ENCODE results near the gene KIF1A.
"Not testable (repeated sequence)": the region's sequence is repeated elsewhere in the genome, so short reads cannot be mapped to it uniquely, and the experiment has no call there.

KIF1A gene

GRCh38 chr2:240787521-240788472, 32.2 kb downstream of the KIF1A start:
- DNase-seq (ENCODE audit: low read depth) = no peak

- no peak for DNase-seq (ENCODE audit: low read depth)
Measured at GRCh38 chr2:240786871-240787311, 33.1 kb downstream of the KIF1A start.

GRCh38 chr2:240786355-240786841, 33.6 kb downstream of the KIF1A start:
- no peak for DNase-seq (ENCODE audit: low read depth)

DNA sequence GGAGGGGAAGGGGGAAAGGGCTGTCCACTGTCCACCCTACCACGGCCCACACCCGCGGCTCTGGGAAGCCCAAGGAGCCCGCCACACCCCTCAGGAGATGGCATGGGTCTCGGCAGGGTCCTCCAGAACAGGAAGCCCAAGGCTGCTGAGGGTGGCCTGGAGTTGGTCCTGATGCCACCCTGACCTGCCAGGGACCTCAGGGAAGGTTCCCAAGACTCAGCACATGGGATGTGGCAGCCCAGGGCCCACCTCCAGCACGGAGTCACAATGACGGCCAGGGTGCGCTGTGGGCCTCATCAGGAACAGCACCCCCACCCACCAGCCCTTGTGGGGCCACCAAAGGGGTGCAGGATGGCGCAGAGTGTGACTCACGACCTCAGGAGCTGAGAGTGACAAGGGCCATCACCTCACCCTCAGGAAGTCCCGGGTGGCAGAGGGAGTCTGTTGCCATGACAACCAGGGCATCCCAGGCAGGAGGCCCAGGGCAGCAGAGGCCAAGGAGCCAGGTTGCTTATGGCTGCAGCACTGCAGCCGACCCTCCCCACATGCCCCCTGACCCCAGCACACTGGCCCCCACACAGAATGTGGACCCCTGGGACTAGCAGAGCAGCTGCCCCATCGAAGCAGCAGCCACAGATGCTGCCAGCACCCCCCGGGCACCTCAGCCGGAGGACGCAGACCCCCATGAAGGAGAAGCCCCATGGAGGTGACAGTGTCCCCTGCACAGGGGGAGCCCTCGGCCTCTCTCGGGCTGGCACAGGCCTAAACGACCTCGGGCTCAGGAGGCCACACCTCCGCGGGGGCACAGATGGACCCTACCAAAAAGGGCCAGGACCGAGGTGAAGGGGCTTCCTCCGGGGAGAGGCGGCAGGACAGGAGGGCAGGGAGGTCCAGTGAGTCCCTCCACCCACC, 34.3 kb downstream of the KIF1A start:
- DNase-seq (ENCODE audit: low read depth) = no peak

DNA sequence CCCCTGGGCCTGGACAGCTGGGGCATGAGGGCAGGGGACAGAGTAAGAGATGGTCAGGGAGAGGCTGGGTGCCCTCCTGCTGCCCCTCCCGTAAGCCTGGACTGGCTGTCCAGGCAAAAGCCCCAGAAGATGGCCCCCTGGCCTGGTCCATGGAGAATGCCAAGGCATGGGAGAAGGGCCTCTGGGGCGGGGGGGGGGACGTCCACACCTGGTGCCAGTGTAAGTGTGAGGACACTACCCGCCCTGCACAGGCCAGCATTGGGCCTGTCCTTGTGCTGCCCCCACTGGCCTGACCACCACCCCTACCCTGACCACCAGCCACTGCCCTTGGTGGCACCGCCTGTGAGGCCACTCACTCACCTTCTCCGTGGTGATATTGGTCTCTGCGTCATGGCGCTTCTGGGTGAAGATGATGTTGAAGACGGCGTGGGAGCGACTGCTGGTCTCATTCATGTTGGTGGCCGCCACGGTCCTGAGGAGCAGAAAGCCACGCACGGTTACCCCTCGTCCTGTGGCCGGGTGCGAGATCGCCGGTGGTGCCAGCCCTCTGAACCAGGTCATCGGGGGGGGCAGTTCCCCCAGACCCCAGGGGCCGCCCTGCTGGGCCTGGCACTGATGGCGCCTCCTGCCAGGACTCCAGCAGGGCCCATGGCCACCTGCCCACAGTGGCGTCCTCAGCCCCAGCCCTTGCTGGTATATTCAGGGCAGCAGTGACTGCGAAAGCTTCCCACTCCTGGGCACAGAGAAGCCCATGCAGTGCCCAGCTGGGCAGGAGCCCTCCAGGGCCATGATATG, 35.2 kb downstream of the KIF1A start:
- DNase-seq (ENCODE audit: low read depth) = no peak

- no peak for DNase-seq (ENCODE audit: low read depth)
Measured at GRCh38 chr2:240783819-240784621, 36.0 kb downstream of the KIF1A start.

GRCh38 chr2:240782886-240783818, 36.9 kb downstream of the KIF1A start:
- no peak for DNase-seq (ENCODE audit: low read depth)

DNA sequence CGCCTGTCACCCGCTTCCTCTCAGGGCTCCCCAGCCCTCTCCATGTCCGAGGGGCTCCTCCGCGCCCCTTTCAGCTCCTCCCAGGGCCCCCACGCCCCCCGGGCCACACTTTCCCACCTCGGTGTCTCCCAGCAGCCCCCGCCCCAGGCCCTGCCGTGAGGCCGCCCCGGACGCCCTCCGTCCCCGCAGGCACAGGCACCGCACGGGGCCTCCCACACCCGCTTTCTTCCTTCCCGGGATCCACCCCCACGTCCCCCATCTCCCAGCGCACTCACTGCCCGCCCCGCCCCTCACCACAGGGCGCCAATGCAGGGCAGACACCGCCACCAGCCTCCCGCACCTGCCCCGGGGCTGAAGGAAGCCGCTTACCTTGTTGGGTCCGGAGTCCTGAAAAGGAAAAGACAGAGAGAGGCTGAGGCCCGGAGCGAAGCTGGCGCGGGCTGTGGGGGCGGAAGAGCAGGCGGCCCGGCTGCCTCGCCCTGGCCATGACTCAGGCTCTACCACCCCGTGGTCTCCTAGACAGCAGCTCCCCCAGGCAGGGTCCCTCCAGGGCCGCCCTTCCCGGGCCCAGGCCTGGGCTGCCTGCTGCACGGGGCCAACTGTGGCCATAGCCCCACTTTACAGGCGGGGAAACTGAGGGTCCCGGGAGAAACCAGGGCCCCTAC, 37.7 kb downstream of the KIF1A start:
- DNase-seq (ENCODE audit: low read depth) = no peak

DNA sequence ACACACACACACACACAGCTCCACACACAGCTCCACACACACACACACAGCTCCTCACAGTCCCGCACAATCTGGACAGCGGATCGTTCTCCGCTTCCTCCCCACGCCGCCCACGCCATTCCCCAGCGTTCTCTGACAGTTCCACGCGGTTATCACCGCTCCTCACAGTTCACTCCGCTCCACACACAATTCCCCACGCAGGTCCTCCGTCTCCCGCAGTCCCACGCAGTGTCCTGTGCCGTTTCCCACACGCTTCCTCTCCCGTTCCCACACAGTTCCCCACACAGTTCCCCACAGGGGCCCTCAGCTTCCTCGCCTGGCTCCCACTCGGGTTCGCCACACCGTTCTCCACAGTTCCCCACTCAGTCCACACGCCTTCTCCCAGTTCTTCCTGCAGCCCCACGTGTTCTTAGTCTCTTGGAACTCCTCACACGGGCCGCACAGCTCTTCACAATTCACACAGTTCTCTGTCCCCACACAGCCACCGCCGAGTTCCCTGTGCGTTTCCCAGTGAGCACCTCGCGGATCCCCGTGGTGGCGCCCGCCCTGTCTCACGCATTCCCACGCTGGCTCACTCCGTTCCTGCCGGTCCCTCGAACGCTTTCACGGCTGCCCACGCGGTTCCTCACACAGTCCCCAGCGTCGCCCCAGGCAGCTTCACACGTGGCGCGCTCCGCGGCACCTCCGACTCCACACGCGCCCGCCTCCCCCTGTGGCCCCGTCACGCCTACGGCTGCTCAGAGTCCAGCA, 38.4 kb downstream of the KIF1A start:
- DNase-seq (ENCODE audit: low read depth) = no peak

GRCh38 chr2:240780023-240780700, 39.9 kb downstream of the KIF1A start:
- no peak for DNase-seq (ENCODE audit: low read depth)

DNA sequence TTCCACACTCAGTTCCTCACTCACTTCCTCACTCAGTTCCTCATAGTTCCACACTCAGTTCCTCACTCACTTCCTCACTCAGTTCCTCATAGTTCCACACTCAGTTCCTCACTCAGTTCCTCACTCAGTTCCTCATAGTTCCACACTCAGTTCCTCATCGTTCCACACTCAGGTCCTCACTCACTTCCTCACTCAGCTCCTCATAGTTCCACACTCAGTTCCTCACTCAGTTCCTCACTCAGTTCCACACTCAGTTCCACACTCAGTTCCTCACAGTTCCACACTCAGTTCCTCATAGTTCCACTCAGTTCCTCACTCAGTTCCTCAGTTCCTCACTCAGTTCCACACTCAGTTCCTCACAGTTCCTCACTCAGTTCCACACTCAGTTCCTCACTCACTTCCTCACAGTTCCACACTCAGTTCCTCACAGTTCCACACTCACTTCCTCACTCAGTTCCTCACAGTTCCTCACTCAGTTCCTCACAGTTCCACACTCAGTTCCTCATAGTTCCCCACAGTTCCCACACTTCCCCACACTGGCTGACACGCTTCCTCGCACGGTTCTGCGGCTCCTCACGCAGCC, 40.7 kb downstream of the KIF1A start:
- DNase-seq (ENCODE audit: low read depth) = not testable (repeated sequence)

GRCh38 chr2:240778426-240778825, 41.6 kb downstream of the KIF1A start:
- no peak for DNase-seq (ENCODE audit: low read depth)

- no peak for DNase-seq (ENCODE audit: low read depth)
Measured at GRCh38 chr2:240777456-240778212, 42.4 kb downstream of the KIF1A start.

GRCh38 chr2:240775905-240776304, 44.1 kb downstream of the KIF1A start:
- no peak for DNase-seq (ENCODE audit: low read depth)

DNA sequence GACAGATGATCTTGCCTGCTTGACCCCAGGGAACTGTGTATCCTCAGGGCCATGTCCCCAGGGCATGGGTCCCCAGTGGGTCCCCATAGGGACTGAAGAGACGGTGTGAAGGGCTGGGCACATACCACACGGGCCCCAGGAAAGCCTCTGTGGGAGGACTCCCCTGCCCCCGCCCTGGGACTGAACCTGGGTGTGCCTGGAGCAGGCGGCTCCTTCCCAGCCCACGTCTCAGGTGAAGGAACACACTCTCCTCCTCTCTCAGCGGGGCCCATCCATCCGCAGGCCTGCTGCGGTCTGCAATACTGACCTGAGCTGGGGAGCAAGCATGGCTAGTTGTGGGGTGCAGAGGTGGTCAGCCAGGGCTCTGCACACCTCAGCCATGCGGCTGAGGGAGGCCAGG, 45.2 kb downstream of the KIF1A start:
- no peak for DNase-seq (ENCODE audit: low read depth)

DNA sequence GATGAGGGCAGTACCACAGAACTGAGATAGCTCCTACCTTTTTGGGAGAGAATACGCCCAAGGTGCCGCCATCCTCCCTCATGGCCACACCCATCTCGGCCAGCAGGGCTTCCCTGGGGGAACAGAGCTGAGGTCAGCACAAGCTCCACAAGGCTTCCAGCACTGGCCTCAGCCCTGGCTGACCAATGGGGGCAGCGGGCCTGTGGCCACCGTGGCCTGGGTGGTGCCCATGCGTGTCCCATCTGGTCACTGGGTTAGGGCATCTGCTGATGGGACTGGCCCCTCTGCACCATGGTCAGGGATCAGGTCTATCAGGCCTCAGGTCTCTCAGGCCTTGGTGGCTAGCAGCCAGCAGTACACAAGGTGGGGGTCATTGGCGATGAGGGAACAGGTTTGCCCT, 50.9 kb downstream of the KIF1A start:
- DNase-seq (ENCODE audit: low read depth) = no peak

- DNase-seq (ENCODE audit: low read depth) = no peak
Measured at GRCh38 chr2:240768216-240768615, 51.8 kb downstream of the KIF1A start.

Data from stromal cell of bone marrow (primary cell).